ENCODE measurements around the gene FCAMR.

FCAMR gene

GRCh38 chr1:206970446-206970845 lies at the start of gene FCAMR:
TSS of gene FCAMR (minus strand) at chr1:206970460. CDS start at chr1:206970125, 335 bp downstream.
- DNase-seq (ENCODE audit: low read depth in 2 of 2): no peak

DNA sequence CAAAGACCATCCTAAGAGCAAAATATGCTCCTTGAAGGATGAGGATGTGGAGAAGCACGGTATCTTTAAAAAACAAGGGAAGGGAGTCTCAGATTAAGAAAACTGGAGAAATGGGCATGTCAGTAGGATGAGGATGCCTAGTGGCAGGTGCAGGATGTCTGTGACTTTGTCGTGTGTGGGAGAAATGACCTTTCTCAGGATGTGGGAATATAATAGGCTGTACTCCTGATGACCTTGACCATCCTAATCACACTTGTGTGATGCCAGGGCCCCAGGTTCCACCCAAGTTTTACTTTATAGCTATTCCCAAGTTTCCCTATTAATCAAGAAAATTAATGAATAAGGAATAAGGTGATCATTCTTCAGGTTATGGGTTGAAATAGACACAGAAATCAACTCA lies 49.4 kb upstream of the FCAMR start:
- no peak for DNase-seq (ENCODE audit: low read depth in 2 of 2)

GRCh38 chr1:207019161-207019560 lies 48.9 kb upstream of the FCAMR start:
- no peak for DNase-seq (ENCODE audit: low read depth in 2 of 2)

- no peak for DNase-seq (ENCODE audit: low read depth in 2 of 2)
Observed at GRCh38 chr1:207018707-207019106, 48.4 kb upstream of the FCAMR start.

DNA sequence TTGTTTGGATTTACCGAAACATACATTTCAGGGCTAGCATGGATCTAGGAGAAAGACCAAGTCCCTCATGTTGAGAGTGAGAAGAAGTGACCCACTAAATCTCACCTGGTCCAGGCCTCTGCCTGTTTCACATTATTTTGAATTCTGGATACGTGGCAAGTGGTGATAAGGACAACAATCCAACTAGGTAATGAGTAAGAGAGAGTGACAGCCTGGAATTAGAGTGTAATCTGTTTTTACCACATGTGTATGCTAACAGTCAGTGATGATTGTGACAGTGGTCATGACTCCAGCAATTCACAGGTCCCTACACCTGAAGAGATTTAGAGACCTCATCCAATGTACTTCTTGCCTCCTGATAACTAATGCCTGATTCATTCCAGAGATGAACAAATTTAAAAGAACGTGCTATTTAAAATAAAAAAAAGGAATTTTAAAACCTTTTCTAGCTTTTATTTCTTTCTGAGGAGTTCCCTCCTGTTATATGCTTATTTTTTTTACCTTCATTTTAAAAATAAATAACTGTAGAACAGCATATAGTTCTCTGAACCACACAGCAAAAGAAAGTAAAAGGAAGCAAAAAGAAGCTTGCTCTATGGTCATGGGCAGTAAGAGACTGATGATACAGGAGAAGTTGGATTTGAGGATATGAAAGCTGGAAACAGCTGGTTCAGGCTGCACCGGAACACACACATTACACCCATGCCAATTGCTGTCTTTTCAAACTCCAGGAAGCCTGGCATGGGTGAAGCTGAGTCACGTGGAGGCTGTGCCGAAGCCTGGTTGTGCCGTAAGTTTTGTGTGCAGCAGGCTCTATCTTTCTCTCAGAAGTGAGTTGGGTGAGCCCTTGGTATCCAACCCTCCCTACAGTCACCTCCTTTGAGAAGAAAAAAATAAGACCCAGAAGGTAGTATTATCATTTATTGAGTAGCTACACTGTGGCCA lies 47.6 kb upstream of the FCAMR start:
- DNase-seq (ENCODE audit: low read depth in 2 of 2): no peak

- no peak for DNase-seq (ENCODE audit: low read depth in 2 of 2)
Observed at GRCh38 chr1:207015791-207016190, 45.5 kb upstream of the FCAMR start.

- no peak for DNase-seq (ENCODE audit: low read depth in 2 of 2)
Observed at GRCh38 chr1:207014728-207015127, 44.5 kb upstream of the FCAMR start.

GRCh38 chr1:207013321-207014085 lies 43.2 kb upstream of the FCAMR start:
- DNase-seq (ENCODE audit: low read depth in 2 of 2): no peak

DNA sequence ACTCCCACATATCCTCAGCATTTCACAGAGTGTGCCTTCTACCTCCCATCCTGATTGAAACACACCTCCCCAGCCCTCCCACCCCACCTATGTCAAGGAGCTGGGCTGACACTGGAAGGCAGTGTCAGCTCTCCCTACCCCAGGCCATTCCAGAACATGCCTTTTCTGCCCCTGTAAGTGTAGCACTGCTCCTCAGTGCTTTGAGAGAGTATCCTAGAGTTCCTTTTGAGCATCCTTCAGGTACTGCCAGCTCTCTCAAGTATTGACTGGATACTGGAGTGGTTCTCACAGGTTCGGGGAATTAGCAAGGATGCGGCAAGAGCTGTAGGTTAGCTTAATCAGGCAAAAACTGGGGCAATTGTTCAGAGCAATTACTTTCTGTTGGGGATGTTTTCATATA lies 40.5 kb upstream of the FCAMR start:
- no peak for DNase-seq (ENCODE audit: low read depth in 2 of 2)

DNA sequence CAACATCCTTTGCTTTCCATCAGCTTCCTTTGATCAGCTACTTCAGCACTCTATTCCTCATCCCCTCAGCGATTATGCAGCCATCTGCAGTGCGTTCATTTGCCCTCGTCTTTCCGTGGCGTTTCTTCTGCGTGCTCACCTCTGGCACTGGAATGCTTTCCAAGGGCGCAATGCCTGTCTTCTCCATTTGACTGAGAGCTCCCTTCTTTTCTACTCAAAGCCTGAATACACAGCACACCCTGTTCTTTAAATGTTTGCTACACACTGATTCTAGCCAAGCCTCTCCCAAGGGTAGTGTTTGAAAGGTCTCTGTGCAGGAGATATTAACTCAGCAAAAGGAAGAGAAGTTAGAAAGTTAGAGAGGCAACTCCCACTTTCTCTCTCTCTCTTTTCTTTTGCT lies 39.7 kb upstream of the FCAMR start:
- no peak for DNase-seq (ENCODE audit: low read depth in 2 of 2)

DNA sequence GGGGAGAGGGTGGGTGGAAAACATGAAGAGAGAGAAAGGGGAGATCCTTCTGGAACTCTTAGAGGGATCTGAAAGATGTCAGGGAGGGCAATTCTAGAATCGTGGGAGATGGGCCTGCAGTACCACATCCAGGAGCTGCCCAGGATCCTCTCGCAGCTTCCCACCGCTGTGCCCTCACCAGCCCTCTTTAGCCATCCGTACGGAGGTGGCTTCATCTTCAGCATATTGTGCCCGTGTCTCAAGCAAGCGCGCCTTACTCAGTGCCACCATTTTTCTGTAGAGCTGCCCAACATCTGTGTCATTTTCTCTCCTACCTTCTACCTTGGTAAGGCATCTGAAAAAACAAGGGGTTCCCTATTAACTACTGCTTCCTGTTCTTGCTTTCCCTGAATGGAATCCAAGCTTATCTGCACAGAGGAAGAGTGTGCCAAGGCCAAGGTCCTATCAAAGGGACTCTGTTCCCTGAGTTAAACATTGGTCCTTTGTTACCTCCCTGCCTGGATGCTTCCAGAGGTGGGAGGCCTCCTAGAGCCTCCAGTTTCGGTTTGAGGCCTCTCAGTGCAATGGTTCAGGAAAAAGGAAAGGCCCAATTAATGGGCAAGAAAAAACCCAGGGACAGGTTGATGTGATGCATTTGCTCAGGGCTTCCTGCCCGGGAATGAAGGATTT lies 39.1 kb upstream of the FCAMR start:
- DNase-seq (ENCODE audit: low read depth in 2 of 2): no peak

- no peak for DNase-seq (ENCODE audit: low read depth in 2 of 2)
Observed at GRCh38 chr1:207007352-207008033, 37.2 kb upstream of the FCAMR start.

GRCh38 chr1:207006914-207007313 lies 36.7 kb upstream of the FCAMR start:
- no peak for DNase-seq (ENCODE audit: low read depth in 2 of 2)

DNA sequence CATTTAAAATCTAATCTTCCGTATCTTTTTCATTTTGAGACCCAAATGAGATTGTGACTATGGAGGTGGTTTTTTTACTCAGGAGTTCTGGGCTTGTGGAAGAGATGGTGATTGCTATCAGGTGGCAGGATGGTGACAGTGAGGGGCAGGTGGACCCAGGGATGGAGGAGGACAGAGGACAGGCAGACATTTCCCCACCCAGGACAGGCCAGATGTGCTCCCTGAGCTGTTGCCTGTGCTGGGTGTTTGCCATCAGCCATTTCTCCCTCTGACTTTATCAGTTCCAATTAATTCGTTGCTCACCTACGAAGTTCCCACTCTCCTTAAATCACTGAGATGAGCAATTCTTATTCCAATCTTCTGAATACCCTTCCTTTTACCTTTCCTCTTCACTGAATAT lies 35.8 kb upstream of the FCAMR start:
- no peak for DNase-seq (ENCODE audit: low read depth in 2 of 2)

DNA sequence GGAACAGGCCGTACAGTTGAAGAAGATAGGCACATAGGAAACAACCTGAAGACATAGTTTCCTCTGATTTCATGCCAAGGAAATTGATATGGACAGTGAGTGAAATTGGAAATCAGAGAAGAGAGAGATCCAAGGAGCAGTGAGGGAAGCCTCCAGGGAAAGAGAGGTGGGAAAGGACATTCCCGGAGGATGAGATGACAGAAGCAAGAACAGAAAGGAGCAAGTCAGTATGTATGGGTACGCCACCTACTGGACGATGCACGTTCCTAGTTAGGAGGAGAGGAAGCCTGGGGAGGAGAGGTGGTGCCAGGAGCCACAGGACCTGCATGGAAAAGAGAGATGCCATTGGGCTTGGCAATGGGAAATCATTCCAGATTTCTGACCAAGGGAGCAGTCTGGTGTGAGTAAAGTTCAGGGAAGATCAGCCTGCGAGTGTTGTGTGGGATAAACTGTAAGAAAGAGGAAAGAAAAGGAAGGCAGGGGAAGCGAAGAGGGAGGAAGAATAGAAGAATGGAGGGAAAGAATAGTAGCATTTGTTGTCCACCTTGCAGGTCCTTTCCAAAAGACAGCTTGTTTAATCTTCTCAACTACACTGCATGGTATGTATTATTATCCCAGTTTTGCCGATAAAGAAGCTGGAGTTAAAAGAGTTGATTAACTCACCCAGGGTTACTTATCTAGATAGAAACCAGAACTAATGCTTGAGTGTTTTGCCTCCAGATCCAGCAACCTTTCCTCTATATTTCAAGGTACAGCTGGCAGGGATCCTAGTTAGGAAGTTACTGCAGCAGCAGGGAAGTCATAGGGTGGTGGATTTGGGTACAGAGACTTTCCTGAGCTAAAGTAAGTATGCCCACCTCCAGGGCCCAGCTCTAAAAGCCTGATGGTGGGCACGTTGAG lies 34.9 kb upstream of the FCAMR start:
- DNase-seq (ENCODE audit: low read depth in 2 of 2): no peak

- no peak for DNase-seq (ENCODE audit: low read depth in 2 of 2)
Observed at GRCh38 chr1:207003210-207003609, 33.0 kb upstream of the FCAMR start.

DNA sequence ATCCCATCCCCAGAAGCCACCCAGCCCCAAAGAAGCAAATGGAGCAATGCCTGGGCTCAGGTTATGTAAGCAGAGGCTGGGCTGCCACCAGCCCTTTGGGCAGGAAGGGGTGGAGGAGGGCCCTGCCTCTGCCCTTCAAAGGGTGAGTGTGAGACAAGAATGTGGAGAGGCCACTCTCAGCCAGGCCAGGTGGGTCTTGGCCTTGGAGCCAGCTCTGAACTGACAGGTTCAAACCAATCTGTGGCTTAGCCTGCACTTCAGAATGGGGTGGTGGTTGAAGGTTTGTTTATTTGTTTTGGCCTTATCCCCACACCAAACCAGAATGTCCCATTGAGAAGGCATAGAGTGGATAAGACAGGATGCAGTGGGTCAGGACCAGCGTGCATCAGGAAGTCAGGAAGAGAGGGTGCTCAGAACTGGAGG lies 32.5 kb upstream of the FCAMR start:
- DNase-seq (ENCODE audit: low read depth in 2 of 2): no peak

DNA sequence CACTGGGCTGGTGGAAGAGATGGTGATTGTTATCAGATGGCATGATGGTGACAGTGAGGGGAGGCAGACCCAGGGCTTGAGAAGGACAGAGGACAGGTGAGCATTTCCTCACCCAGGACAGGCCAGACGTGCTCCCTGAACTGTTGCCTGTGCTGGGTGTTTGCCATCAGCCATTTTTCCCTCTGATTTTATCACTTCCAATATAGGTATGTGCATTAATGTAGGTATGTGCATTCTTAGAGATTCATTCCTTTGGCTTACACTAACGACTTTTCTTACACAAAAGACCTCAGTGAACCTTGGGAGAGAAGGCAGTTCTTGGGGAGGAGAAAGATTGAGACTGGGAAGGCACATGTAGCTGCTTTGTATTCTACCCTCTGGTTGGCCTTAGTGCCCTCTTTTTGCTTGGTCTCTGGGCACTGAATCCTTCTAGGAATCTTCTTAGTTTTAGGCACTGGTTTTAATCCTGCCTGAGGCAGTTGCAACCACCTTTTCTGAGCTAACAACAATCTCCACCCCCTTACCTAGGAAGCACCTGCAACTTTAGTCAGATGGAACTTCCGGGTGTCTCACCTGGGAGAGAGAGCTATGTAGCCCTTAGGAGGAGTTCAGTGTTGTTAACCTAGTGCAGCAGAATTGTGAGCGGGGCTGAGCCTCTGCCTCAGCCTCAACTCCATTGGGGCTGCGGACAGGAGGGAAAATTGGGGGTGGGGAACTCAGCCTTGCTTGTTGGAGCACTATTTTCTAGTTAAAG lies 31.4 kb upstream of the FCAMR start:
- no peak for DNase-seq (ENCODE audit: low read depth in 2 of 2)

DNA sequence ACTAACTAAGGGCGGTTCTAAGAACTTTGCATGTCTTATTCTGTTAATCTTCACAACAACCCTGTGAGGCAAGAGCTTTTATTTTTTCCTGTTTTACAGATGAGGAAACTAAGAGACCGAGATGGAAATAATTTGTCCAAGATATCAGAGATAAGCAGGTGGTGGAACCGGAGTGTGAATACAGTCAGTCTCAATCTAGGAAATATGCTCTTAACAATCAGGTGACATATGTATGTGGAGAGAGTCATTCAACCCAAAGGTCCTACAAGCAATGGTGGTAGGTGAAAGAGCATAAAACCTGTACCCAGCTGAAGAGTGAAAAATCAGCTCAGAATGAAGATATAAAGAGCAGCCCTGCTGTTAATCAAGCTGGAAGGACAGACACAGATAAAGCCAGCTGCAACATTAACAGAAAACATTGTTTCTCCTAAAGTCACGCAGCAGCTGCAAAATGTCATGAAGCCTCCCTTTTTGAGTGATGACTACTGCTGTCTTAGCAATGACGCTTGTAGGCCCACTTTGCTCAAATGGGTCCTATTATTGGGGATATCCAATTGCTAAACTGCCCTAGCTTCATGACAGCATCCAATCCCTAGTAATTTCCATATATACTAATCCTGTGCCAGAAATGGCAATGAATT lies 30.5 kb upstream of the FCAMR start:
- DNase-seq (ENCODE audit: low read depth in 2 of 2): no peak

Measured in stimulated activated CD8-positive, alpha-beta memory T cell treated with anti-CD3 and anti-CD28 coated beads, Interleukin-15, amount 100 ng/mL, for 48 hours (primary cell).